GM12875 (cell line): ENCODE data around the gene ARHGAP42.

Source experiments
- H3K4me3 ChIP-seq: one replicate; pipeline ENCODE4 v1.5.1; 2011; ENCODE audit warnings: low read depth, low read length, control low read depth
- CTCF ChIP-seq: IDR thresholded peaks from 2 replicates; pipeline ENCODE4 v1.5.1; 2011; ENCODE audit warnings: low read depth, mild to moderate bottlenecking, control low read depth, inconsistent platforms, low read length, moderate library complexity, borderline replicate concordance; ENCODE audit not compliant: insufficient read depth

ARHGAP42 gene

DNA sequence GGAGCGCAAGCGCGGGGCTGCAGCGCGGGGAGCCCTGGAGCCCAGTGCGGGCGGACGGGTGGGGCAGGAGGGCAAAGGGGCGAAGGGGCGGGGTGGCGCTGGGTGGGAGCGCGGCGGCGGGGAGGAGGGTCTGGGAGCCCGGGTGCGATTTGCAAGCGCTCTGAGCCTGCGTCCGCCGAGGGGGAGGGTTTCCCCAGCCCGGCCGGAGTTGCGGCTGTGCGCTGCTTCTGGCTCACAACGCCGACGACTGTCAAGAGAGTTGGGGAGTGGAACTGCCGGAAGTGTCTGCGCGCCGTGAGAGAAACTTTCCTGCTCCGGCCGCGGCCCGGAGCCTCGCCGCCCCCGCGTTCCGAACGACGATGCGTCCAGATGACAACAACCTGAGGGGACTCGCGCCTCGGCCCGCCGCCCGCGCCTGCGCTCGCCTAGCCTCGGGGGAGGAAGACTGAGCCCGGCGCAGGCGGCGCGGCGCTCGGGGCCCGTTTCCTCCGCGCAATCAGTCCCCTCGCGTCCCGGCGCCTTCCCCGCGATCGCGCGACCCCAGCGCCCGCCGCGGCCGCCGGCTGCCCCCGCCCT, at the start of gene ARHGAP42:
Gene ARHGAP42, plus strand, starts transcription at position 235 of the 576 bp plus-strand sequence. CDS start 391 bp downstream, outside the sequence.
- no peak for TF ChIP-seq CTCF
- H3K4me3 ChIP-seq = peak within 1 kb of the TSS; percentile 80

DNA sequence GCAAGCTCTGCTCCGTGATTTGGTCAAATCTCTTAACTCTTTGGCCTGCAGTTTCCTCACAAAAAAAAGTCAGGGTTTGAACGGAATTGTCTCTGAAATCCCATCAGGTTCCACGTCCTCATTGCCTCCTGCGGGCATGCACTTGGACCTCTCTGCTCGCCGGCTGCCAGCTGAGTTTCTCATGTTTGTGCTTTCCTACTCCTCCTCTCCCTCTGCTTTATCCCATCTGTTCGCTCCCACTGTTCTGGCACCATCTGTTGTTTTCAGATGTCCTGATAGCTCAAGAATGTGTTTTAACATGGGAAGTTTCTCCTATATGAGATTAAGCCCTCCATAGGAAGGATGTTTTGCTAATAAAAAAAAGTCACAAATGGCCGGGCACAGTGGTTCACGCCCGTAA, 49.4 kb upstream of the ARHGAP42 start:
- no peak overlapping the region for H3K4me3 ChIP-seq
- TF ChIP-seq CTCF = no peak

DNA sequence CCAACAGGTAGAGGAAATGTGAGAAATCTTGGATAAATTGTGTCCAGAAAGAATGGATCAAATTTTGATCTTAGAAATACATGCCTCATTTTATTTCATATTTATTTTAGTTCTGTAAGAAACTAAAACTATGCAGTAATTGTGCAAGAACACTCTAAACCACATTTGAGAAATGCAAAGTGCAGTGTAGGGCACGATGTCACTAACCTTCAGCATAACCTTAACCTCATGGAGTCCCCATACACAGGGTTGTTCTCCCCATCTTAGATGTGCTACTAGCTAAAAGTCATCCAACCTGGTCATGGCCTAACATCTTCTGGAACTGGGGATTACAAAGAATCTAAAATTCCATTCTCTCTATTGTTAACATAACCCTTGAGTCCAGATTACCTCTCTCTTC, 48.4 kb upstream of the ARHGAP42 start:
- H3K4me3 ChIP-seq = no peak overlapping the region
- TF ChIP-seq CTCF = no peak

DNA sequence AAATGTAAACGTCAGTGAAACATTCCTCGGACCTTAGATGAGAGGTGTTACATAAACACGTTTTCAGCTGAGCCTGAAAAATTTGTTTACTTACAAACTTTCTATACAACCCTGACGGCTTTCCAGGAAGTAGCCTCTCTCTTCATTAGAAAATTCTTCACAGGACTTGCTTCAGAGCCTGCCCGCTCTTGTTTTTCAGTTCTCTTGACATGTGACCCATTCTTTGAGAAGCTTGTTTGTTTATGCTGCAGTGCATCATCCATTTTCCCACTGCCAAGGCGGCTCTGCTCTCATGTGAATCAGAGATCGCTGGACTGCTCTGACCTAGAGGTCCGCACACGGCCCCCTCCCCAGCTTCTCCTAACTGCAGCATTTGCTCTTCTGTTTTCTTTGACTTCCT, 47.9 kb upstream of the ARHGAP42 start:
- no peak overlapping the region for H3K4me3 ChIP-seq
- no peak for TF ChIP-seq CTCF

DNA sequence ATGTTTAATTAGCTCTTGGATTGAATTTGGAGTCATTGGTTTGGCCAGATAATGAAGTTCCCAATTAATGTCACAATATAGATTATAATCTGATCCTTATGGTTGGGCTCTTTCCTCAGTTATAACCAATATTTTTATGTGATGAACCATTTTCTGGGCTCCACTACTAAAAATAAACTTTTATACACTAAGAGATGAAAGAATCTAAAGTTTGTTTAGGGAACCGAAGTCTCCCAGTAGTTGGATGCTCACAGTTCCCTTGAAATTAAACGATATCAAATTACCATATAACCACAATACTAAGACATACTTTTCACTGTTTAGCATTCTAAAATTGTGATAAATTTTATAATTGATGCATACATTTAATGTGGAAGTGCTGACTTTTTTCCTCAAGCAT, 47.0 kb upstream of the ARHGAP42 start:
- TF ChIP-seq CTCF = no peak
- no peak overlapping the region for H3K4me3 ChIP-seq

DNA sequence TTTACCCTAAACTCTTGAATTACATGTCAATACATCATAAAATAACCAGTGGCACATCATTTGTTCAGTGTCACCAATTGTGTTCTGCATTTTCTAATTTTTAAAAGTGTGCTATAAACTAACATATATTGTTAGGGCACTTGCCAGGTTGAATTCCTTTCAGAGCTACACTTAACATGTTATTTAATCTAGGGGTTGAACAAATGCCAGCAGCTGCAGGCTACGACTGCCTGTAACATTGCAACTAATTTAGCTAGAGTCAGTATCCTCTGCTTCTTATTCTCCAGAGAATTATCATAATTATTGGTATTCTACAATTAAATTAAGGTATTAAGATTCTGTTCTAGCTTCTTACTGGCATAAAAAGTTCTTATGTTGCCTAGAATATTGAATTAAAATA, 46.4 kb upstream of the ARHGAP42 start:
- TF ChIP-seq CTCF = no peak
- H3K4me3 ChIP-seq = no peak overlapping the region

DNA sequence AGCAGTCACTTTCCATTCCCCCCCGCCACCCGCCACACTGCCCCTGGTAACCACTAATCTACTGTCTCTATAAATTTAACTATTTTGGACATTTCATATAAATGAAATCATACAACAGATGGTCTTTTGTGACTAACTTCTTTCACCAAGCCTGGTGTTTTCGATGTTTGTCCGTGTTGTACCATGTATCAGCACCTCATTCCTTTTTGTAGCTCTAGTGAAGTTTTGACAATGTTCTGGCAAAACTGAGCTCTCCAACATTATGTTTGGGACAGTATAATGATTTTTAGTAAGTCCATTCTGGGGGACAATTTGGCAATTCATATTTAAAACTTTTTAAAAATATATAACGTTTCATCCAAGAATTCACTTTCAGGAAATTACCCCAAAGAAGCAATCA, 45.6 kb upstream of the ARHGAP42 start:
- no peak overlapping the region for H3K4me3 ChIP-seq
- TF ChIP-seq CTCF = no peak
